HG02884 (cell line): ENCODE measurements around the gene VKORC1L1.
A peak's percentile ranks its signal among the peaks of the same experiment; 100 is the strongest.
"Not testable (repeated sequence)": the region's sequence is repeated elsewhere in the genome, so short reads cannot be mapped to it uniquely, and the experiment has no call there.

Experiments
- ATAC-seq: cut with Tn5 transposase; IDR thresholded peaks from one replicate; pipeline ENCODE4 v1.9.1; 2021; ENCODE audit warnings: mild to moderate bottlenecking, moderate library complexity; ENCODE audit not compliant: unreplicated experiment

VKORC1L1 gene

DNA sequence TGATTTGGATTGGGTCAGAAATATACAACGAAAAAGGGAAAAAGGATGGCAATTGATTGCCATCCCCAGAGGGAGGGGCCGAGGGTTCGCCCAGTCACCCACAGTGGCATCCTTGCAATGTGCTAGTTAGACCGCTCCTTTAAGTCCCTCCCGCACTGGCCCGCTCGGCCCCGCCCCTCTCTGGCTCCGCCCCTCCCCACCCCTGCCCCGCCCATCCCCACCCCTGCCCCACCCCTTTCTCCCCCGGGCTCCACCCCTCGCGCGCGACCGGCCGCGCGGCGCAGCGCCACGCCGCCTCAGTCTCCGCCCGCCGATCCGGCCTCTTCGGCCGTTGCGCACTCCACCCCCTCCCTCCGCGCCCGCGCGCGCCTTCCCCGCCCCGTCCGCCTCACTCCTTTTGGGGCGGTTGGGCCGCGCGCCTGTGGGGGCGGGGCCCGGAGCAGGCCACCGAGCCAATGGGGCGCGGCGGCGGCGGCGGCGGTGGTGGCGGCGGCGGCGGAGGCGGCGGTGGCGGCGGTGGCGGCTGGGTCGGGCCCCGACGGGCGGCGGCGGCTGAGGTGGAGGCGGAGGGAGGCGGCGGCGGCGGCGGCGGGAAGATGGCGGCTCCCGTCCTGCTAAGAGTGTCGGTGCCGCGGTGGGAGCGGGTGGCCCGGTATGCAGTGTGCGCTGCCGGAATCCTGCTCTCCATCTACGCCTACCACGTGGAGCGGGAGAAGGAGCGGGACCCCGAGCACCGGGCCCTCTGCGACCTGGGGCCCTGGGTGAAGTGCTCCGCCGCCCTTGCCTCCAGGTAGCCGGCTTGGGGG is at the start of gene VKORC1L1:
Gene VKORC1L1, plus strand, starts transcription at position 299 of the 806 bp plus-strand sequence. Its CDS starts 298 bp downstream, at position 597.
- ATAC-seq, result peak; percentile 73

DNA sequence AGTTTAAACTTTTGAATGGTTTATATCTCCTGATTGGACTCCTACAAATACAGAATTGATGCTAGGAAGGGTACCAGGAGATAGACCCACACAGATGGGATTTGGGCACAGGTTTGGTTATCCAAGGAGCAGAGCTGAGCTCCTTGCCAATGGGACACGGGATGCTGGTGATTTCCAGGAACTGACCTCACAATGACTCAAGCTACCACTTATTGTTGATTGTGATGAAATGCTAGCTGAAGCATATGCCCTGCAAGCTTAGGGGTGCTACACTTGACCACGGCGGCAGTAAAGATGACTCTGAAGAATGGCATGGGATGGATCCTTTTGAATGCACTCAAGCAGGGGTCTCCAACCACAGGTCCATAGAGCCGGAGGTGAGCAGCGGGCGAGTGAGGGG is 45.5 kb upstream of the VKORC1L1 start:
- no peak for ATAC-seq

DNA sequence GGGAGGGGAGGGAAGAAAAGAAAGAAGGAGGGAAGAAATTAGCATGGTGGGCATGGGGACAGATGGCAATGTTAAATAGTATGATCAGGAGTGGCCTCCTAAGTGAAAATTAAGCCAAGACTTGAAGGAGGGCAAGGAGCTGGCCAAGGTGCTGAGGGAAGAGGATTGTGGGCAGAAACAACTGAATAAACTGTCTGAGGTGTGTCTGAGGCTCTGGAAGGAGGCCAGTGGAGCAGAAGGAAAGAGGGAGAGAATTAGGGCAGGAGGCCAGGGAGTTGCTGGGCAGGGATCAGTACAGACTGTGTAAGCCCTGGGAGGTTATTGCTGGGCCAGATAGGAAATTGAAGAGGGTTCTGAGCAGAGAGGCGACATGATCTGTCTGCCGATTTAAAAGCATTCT is 40.6 kb upstream of the VKORC1L1 start:
- ATAC-seq, result no peak

DNA sequence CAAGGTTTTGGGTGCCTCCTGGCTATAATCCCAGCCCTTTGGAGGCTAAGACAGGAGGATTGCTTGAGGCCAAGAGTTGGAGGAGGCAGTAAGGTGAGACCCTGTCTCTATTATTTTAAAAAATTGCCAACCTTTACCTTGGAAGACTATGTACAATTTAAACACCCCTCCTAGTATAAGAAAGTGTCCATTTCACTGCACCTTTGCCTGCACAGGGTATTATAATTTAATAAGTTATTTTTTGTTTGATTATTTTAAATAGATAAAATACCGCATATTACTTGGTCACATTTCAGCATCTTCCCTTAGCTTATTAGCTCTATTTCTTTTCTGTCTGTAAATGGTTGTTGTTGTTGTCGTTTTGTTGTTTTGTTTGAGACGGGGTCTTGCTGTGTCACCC is 36.2 kb upstream of the VKORC1L1 start:
- ATAC-seq, result not testable (repeated sequence)

DNA sequence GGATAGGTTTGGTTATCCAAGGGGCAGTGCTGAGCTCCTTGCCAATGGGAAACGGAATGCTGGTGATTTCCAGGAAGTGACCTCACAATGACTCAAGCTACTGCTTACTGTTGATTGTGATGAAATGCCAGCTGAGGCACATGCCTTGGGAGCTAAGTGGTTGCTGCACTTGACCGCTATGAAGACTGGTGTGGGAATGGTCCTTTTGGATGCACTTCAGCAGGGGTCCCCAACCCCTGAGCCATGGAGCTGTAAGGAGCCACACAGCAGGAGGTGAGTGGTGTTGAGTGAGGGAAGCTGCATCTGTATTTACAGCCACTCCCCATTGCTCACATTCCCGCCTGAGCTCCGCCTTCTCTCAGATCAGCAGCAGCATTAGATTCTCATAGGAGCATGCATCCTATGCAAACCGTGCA is 35.3 kb upstream of the VKORC1L1 start:
- ATAC-seq, result not testable (repeated sequence)

DNA sequence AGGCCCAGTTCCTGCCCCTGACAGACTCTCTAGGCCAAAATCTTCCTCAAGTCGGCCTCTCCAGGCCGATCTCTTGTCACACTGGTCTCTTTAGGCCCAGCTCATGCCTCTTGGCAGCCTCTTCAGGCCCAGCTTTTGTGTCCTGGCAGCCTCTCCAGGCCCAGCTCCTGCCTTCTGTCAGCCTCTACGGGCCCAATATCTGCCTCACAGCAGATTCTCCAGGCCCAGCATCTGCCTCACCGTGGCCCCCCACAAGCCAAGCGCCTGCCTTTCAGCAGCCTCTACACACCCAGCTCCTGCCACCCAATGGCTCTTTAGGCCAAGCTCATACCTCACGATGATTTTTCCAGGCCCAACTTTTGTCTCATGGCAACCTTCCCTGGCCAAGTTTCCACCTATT is 33.0 kb upstream of the VKORC1L1 start:
- no peak for ATAC-seq

DNA sequence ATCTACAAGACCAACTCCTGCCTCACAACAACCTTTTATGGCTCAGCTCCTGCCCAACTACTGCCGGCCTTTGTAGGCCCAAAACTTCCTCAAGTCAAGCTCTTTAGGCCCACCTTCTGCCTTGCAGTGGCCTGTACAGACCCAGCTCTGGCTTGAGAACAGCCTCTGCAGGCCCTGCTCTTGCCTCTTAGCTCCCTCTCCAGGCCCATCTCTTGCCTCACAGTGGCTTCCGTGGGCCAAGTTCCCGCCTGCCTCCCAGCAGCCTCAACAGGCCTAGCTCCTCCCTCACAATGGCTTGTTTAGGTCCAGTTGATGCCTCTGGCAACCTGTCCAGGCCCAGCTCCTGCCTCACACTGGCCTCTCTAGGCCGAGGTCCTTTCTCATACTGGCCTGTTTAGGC is 32.4 kb upstream of the VKORC1L1 start:
- ATAC-seq, result no peak

DNA sequence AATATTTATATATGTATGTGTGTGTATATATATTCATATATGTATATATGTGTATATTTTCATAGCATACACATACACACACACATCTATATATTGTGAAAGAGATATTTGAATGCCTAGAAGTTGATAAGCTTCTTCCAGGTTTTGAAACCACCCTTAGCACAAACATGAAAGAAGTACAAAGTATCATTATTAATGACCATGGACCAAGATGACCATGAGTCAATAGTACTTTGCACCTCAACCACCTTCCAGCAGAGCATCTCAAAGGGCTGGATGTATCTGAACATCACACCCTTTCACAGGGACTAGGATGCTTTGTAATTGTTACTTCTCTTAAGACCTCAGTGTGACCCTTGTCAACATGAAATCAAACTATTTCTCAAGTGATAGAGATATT is 29.3 kb upstream of the VKORC1L1 start:
- ATAC-seq, result not testable (repeated sequence)

DNA sequence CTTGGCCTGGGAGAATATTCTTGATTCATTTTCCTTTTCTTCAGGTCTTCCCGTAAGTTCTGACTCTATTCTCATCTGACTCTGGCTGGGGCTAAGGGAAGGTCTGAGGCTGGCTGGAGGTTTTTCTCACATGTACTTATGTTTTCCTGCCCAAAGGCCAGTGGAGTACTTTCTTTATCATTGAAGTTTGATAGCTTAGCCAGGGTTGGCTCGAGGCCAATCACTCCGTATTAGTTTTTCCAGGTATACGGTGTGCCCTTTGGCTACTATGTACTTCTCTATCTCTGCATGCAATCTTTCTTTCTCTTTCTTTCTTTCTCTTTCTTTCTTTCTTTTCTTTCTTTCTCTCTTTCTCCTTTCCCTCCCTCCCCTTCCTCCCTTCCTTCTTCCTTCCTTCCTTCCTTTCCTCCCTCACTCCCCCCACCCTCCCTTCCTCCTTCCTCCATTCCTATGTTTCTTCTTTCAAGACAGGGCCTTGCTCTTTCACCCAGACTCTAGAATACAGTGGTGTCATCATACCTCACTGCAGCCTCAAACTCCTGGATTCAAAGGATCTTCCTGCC is 26.8 kb upstream of the VKORC1L1 start:
- no peak for ATAC-seq

DNA sequence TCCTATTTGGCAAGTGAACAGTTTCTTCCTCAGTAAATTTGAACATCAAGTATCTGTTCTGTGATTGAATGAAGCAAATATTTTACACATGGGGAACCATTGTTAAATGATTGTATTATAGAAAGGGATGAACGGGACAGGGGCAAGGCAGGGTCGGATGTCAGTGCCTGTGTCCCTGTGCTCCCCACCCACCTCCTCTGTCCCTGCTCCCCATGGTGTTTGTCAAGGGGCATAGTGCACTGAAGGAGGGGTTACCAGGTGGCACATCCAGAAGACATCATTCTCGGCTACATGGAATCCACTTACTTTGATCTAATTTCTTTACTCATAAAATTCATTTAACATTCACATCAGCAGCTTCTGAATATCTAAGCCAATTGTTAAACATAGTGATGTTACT is 19.4 kb upstream of the VKORC1L1 start:
- not testable (repeated sequence) for ATAC-seq

DNA sequence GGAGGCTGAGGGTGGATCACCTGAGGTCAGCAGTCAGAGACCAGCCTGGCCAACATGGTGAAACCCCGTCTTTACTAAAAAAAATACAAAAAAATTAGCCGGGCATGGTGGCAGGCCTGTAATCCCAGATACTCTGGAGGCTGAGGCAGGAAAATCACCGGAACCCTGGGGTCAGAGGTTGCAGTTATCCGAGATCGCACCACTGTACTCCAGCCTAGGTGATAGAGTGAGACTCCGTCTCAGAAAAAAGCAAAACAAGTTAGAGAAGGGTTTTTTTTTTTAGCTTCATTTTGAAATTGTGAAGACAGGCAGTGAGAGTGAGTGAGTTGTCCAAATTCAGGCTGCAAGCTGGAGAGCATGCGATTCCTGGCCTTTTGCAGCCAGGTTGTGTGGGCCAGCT is 19.0 kb upstream of the VKORC1L1 start:
- ATAC-seq, result not testable (repeated sequence)

DNA sequence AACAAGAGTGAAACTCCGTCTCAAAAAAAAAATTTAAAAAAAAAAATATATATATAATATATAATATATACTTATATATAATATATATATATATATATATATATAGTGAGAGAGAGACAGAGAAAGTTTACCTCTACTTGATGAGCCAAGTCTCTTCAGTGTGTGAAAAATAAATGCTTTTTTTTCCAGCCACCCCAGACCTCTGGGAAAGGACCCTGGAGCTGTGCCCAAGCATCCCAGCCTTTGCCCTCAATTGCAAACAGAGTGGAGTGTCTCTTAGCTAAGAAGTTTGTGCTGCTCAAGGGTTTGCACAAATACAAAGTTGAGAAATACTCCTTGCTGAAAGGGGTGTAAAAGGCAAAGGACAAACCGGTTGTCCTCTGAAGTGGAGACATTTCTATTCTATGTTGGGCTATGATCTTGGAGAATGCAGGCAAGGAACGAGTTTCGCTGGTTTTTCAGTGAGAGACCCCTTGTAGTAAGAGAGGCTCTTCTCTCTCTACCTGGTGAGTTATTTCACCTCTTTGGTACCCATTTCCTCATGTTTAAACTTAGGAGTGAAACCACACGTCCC is 15.5 kb upstream of the VKORC1L1 start:
- ATAC-seq, result not testable (repeated sequence)

DNA sequence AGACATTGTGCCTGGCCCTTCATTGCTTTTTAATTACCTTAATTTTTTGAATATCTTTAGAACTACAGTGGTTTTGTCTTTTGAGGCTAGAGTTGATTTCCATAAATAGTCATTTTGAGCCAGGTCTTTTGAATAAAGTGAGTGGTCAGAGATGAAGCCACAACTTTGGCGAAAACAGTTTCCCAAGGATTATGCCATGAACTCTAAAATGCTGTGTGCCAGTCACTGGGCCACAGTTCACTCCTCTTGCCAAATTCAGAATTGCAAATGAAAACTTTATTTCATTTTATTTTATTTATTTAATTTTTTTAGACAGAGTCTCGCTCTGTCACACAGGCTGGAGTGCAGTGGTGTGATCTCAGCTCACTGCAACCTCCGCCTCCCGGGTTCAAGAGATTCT is 14.2 kb upstream of the VKORC1L1 start:
- ATAC-seq, result not testable (repeated sequence)

DNA sequence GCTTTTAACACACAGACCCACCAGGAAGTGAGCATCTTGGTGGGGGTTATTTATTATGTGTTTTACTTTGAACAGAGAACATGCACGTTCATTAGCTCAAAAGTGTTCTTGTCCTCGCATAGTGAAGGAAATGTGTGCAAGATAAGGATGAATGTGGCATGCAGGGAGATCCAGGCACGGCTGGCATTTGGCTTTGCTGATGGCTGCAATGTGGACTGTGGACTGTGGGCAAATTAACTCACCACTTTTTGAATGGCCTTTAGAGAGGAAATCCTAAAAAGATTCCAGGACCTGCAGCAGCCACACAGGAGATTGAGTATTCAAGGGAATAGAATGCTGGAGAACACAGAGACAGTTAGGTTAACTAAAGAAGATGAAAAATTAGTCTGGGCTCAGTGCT is 6.6 kb upstream of the VKORC1L1 start:
- ATAC-seq, result not testable (repeated sequence)

DNA sequence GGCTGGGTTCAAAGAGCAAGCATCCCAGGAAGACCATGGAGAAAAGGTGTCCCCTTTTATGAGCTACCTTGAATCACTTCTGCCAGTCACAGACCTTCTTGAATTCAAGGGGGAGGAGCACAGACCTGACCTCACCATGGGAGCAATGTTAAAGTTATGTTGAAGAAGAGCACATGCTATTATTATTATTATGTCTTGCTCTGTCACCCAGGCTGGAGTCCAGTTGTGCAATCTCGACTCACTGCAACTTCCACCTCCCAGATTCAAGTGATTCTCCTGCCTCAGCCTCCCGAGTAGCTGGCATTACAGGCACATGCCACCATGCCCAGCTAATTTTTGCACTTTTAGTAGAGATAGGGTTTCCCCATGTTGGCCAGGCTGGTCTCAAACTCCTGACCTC is 5.2 kb upstream of the VKORC1L1 start:
- ATAC-seq, result not testable (repeated sequence)

DNA sequence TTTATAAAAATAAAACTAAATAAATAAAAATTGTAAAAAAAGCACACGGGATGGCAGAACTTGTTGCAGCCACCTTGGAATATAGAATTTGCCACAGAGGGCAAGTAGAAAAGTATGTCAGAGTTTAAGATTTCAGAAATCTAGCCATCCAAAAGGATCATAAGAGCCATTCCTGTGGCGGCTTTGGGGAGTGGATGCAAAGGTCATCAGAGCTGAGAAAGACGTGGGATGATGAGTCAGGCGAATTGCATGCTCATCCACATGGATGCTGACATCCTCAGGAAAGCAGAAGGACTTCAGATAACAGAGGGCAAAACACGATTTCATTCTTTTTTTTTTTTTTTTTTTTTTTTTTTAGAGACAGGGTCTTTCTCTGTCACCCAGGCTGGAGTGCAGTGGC is 3.6 kb upstream of the VKORC1L1 start:
- not testable (repeated sequence) for ATAC-seq

DNA sequence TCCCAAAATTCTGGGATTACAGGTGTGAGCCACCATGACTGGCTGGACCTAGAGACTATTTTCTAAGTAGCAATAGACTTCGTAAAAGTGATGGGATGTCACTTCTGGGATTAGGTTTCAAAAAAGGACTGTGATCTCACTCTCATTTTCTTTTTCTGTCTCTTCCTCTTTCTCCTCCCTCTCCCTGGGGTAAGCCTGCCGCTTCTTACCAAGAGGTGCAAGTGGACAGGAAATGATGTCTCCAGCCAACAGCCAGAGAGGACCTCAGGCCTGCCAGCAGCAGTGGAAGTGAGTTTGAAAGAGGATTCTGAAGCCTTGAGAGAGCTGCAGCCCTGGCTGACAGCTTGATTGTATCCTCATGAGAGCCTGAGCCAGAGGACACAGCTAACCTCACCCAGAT is 1.4 kb upstream of the VKORC1L1 start:
- ATAC-seq, result not testable (repeated sequence)

DNA sequence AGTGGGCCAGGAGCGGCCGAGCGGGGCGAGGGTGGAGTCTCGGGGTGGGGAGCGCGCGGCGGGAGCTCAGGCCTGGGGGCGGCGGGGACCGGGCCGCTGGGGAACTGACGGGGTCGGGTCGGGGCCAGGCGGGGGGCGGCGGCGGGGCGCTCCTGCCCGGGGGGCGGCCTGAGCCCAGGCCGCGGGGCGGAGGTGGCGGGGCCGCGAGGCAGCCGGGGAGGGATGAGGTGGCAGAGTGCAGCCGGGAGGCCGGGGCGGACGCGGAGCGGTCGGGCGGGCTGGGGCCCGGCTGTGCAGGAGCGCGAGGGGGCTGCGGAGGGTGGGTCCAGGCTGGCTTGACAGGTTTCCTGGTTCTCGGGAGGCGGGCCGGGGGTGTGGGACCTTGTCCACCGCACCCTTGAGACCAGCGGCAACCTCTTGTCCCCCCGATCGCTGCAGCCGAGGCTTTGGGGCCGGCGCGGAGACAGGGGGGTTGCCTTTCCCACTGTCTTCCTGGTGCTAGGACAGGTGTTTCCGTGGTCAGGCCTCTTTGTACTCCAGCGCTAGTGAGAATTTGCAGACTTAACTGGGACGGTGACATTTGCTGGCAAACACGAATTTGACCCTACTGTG is 814 bp downstream of the VKORC1L1 start:
- ATAC-seq, result peak; percentile 29

DNA sequence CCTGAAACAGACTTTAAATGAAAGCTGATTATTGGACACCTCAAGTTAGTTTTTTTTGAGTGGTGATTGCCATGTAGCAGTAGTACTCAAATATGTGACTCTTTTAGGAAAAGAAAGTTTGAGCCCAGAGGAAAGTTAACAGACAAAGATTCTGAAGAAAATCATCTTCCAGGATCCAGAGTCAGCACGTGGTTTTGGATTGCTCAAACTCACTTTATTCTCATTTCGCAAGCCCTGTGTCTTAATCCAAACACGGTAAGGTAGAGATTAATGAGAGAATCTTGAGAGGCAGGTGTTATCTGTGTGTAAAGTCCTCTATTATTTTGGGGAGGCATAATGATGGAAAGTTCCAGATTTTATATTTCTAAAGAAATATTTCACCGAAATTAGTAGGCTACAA is 2.8 kb downstream of the VKORC1L1 start:
- not testable (repeated sequence) for ATAC-seq

DNA sequence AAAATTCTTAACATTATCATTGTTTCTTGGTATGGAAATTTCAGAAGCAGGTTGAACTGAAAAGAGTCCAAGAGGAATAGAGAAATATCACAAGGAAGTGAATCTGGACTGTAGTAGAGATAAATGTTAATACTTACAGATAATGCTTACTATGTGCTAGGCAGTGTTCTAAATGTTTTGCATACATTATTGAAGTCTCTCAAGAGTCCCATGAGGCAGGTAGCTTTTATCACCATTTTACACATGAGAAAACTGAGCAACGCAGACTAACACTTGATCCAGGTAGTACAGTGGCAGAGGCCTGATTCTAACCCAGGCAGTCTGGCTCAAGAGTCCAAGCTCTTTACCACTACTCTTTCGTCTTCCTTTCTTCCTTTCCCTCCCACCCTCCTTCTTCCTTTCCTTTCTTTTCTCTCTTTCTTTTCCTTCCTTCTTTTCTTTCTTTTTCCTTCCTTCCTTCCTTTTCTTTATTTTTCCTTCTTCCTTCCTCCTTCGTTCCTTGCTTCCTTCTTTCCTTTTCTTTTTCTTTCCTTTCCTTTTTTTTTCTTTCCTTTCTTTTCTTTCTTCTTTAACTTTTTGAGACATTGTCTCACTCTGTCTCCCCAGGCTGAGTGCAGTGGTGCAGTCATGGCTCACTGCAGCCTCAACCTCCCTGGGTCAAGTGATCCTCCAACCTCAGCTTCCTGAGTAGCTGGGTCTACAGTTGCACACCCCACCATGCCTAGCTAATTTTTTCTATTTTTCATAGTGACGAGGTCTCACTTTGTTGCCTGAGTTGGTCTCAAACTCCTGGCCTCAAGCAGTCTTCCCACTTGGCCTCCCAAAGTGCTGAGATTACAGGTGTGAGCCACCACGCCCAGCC is 6.6 kb downstream of the VKORC1L1 start:
- ATAC-seq, result not testable (repeated sequence)

DNA sequence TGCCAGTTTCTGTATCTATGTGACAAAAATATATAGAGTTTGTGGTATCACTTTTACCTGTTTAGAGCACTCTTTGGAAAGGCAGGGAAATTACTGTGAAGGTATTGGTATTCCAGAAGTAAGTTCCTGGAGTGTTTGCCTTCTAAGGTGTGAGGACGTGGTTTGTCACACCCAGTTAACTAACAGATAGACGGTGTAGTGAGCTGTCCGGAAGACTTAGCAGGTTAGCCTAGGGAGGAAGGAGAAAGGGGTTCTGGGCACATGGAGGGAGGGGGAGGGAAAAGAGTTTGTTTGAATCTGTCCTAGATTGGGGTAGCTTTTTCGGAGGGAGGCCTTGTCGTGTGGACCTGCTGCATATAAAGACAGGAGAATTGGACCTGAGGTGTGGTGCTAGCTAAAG is 7.4 kb downstream of the VKORC1L1 start:
- ATAC-seq, result not testable (repeated sequence)
